Lung (tissue), 12 donors: ENCODE results near the gene FKRP. TPM values are rescaled to one million over a fixed set of nuclear protein-coding genes. Genes with fewer than 3 reads are reported as not detected.

Experiments
- ATAC-seq: fragments of 200-7000 bp; cut with Tn5 transposase; one replicate; pipeline ENCODE4 v1.9.1; 2020; ENCODE audit warnings: moderate number of reproducible peaks; ENCODE audit not compliant: insufficient read depth, low FRiP score
- DNase-seq, 3 donors: peaks; one replicate each; pipeline ENCODE4 v3.0.0-alpha.2; 2013 to 2017
- H3K27ac ChIP-seq, 2 donors: one replicate each; pipeline ENCODE4 v1.5.1; 2013; ENCODE audit warnings: mild to moderate bottlenecking in 2 of 2, moderate library complexity in 2 of 2, control low read depth in 1 of 2, inconsistent platforms in 1 of 2, low read depth in 1 of 2, low read length in 1 of 2
- H3K27me3 ChIP-seq, 3 donors: one replicate each; pipeline ENCODE4 v1.5.1; 2013; ENCODE audit warnings: low read length in 2 of 3; ENCODE audit not compliant: control insufficient read depth in 3 of 3, insufficient read depth in 3 of 3
- H3K36me3 ChIP-seq, 4 donors: one replicate each; pipeline ENCODE4 v1.5.1; 2013; ENCODE audit warnings: low read length in 4 of 4, mild to moderate bottlenecking in 1 of 4, moderate library complexity in 1 of 4; ENCODE audit not compliant: control insufficient read depth in 4 of 4, insufficient read depth in 4 of 4
- H3K4me1 ChIP-seq, 5 donors: one replicate each; pipeline ENCODE4 v1.5.1; 2013; ENCODE audit warnings: low read length in 5 of 5, mild to moderate bottlenecking in 2 of 5, moderate library complexity in 1 of 5; ENCODE audit not compliant: control insufficient read depth in 5 of 5, insufficient read depth in 5 of 5
- H3K4me3 ChIP-seq: one replicate; pipeline ENCODE4 v1.5.1; 2013; ENCODE audit warnings: mild to moderate bottlenecking, control low read depth, moderate library complexity
- H3K9ac ChIP-seq, 2 donors: one replicate each; pipeline ENCODE4 v1.5.1; 2013; ENCODE audit warnings: low read length in 2 of 2, control low read depth in 1 of 2; ENCODE audit not compliant: insufficient read depth in 1 of 2
- H3K9me3 ChIP-seq, 4 donors: one replicate each; pipeline ENCODE4 v1.5.1; 2013; ENCODE audit warnings: low read length in 3 of 4, mild to moderate bottlenecking in 1 of 4, moderate library complexity in 1 of 4; ENCODE audit not compliant: control insufficient read depth in 4 of 4, insufficient read depth in 3 of 4
- CTCF ChIP-seq: IDR thresholded peaks from 2 replicates; pipeline ENCODE4 v1.5.1; 2012; ENCODE audit warnings: mild to moderate bottlenecking; ENCODE audit errors: control extremely low read depth, extremely low read depth
- WGBS, 2 donors: extraction: QIAGEN DNeasy Blood & Tissue Kit; methylation state at CpG; one replicate each; pipeline ENCODE4 v1.1.7; 2013; 5-methylcytosine and 5-hydroxymethylcytosine counted together
- polyA plus RNA-seq, 2 donors: library from polyadenylated mRNA; stranded (reverse); fragments of 200-250 nt; gene quantifications; one replicate each; pipeline ENCODE4 v1.2.1, GENCODE V29; 2013
- total RNA-seq, 2 donors: library from RNA; depleted of rRNA in 1 of 2; stranded (reverse); fragments of >200 nt in 1 of 2; gene quantifications; one replicate each; pipeline ENCODE4 v1.2.1, GENCODE V29; 2014 to 2021
- donor health status: control.
- donor health status: control.
- donor health status: Bipolar disorder and iron deficiency.
- donor health status: healthy.
- donor health status: DM: yes; HTN: yes; CAD: no.

Gene FKRP
- total and polyA plus RNA-seq, 4 donors, result 10.8 to 23.9 (median 15.2) TPM

- no peak for TF ChIP-seq CTCF
- Histone ChIP-seq H3K4me1 (peaks cover 0 to 3% (median 0%) of the 10 kb centered on the region in 5 donors), H3K27me3 (no peaks in the 10 kb centered on the region), H3K9me3 (no peaks in the 10 kb centered on the region), H3K9ac (no peak overlapping the region), H3K27ac (no peak overlapping the region), H3K36me3 (peaks cover 0 to 64% (median 41%) of the 10 kb centered on the region in 4 donors), H3K4me3 (no peak overlapping the region)
- 88 to 95% methylated on average over 11 of the region's 11 CpGs for WGBS, 2 donors
- DNase-seq, result no peak
- no peak for ATAC-seq
Measured at GRCh38 chr19:46698395-46699321, 47.2 kb upstream of the FKRP start.

- Histone ChIP-seq H3K27me3 (no peaks in the 10 kb centered on the region), H3K9ac (no peak overlapping the region), H3K4me3 (no peak overlapping the region), H3K9me3 (no peaks in the 10 kb centered on the region), H3K36me3 (peaks cover 0 to 55% (median 37%) of the 10 kb centered on the region in 4 donors), H3K4me1 (peaks cover 0 to 3% (median 0%) of the 10 kb centered on the region in 5 donors), H3K27ac (no peak overlapping the region)
- DNase-seq (no peak), ATAC-seq (no peak)
- TF ChIP-seq CTCF, result no peak
- WGBS, 2 donors, result 90 to 94% methylated on average over 13 of the region's 13 CpGs
Measured at GRCh38 chr19:46700704-46701103, 45.2 kb upstream of the FKRP start.

GRCh38 chr19:46704379-46705076 lies 41.3 kb upstream of the FKRP start:
- Histone ChIP-seq H3K4me1 (no peaks in the 10 kb centered on the region), H3K9me3 (no peaks in the 10 kb centered on the region), H3K4me3 (no peak overlapping the region), H3K36me3 (peaks cover 0 to 43% (median 36%) of the 10 kb centered on the region in 4 donors), H3K27ac (no peak overlapping the region), H3K9ac (no peak overlapping the region), H3K27me3 (no peaks in the 10 kb centered on the region)
- TF ChIP-seq CTCF, result peak; percentile 86
- DNase-seq, result peak; percentile 41 to 65 (median 48)
- 29 to 35% methylated on average over 21 of the region's 21 CpGs for WGBS, 2 donors
- ATAC-seq, result peak; percentile 68
